Ureter (tissue), 1 donor: ENCODE measurements around the gene ATP6V0C. TPM values are rescaled to one million over a fixed set of nuclear protein-coding genes. Genes with fewer than 3 reads are reported as not detected.

Experiments
- DNase-seq: peaks from one replicate; pipeline ENCODE4 v3.0.0-alpha.2; 2020; ENCODE audit warnings: low spot score
- total RNA-seq: library from RNA; stranded (reverse); gene quantifications from one replicate; pipeline ENCODE4 v1.2.4, GENCODE V29; 2023
- donor health status: DM: yes; HTN: yes; CAD: no.

The ATP6V0C gene
- 170 TPM for total RNA-seq

- DNase-seq: peak; percentile 92
These were observed at the start of gene ATP6V0C for GRCh38 chr16:2513405-2514332. Gene ATP6V0C (plus strand): TSS chr16:2513952. CDS start chr16:2514104, 152 bp downstream.

GRCh38 chr16:2464333-2464732 lies 49.4 kb upstream of the ATP6V0C start:
- no peak for DNase-seq

- no peak for DNase-seq
These were observed 47.9 kb upstream of the ATP6V0C start for GRCh38 chr16:2465653-2466415.

- DNase-seq: peak; percentile 42
These were observed 46.9 kb upstream of the ATP6V0C start for GRCh38 chr16:2466667-2467527.

GRCh38 chr16:2467528-2468232 lies 46.1 kb upstream of the ATP6V0C start:
- no peak for DNase-seq

- DNase-seq: no peak
These were observed 45.5 kb upstream of the ATP6V0C start for GRCh38 chr16:2468233-2468724.

- no peak for DNase-seq
These were observed 44.9 kb upstream of the ATP6V0C start for GRCh38 chr16:2468725-2469398.

GRCh38 chr16:2469399-2470233 lies 44.1 kb upstream of the ATP6V0C start:
- no peak for DNase-seq

GRCh38 chr16:2470234-2470601 lies 43.5 kb upstream of the ATP6V0C start:
- no peak for DNase-seq

- DNase-seq: no peak
These were observed 43.1 kb upstream of the ATP6V0C start for GRCh38 chr16:2470603-2471015.

GRCh38 chr16:2471016-2471652 lies 42.6 kb upstream of the ATP6V0C start, which contains the start of gene NTN3:
Gene NTN3 (plus strand): TSS chr16:2471297. CDS start chr16:2471702, 405 bp downstream.
- DNase-seq: no peak

- DNase-seq: no peak
These were observed 41.9 kb upstream of the ATP6V0C start for GRCh38 chr16:2471653-2472487.

GRCh38 chr16:2472488-2472864 lies 41.3 kb upstream of the ATP6V0C start:
- DNase-seq: no peak

- DNase-seq: no peak
These were observed 40.8 kb upstream of the ATP6V0C start for GRCh38 chr16:2472885-2473445.

GRCh38 chr16:2473446-2473926 lies 40.3 kb upstream of the ATP6V0C start:
- DNase-seq: no peak

- peak; percentile 46 for DNase-seq
These were observed 39.5 kb upstream of the ATP6V0C start for GRCh38 chr16:2473999-2474876.
